ENCODE measurements around the gene NIPBL.
"Not testable (repeated sequence)": the region's sequence is repeated elsewhere in the genome, so short reads cannot be mapped to it uniquely, and the experiment has no call there.

NIPBL gene

DNA sequence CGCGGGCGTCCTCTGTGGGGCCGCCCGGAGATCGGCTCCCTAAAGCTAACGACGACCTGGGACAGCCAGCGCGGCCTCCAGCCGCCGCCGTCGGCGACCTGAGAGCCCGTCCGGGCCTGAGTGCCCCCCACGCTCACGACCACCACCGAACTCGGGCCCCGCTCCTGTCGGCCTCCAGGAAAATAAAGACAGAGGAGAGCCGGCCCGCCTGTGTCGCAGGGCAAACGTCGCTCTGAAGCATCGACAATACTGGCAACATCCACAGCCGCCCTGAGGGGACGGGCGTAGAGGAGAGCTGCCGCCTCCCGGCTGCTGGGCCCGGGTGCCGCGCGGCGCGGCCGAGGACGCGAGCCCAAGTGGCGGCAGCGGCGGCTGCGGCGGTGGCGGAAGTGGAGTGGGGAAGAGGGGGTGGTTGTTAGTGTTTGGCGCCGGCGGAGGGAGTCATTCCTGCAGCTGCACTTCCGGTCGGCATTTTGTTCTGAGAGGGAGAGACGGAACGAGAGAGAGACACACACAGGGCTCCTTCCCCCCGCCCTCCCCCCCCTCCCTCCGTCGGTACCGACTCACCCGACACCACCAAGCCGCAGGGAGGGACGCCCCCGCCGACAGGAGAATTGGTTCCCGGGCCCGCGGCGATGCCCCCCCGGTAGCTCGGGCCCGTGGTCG is at the start of gene NIPBL:
TSS of gene NIPBL (plus strand) at position 471 of the 666 bp plus-strand sequence. CDS start 76,928 bp downstream, outside the sequence.
- peak; percentile 94 for DNase-seq

- no peak for DNase-seq
These were observed 44.3 kb upstream of the NIPBL start for GRCh38 chr5:36832274-36832673.

GRCh38 chr5:36836831-36837230 is 39.7 kb upstream of the NIPBL start:
- no peak for DNase-seq

DNA sequence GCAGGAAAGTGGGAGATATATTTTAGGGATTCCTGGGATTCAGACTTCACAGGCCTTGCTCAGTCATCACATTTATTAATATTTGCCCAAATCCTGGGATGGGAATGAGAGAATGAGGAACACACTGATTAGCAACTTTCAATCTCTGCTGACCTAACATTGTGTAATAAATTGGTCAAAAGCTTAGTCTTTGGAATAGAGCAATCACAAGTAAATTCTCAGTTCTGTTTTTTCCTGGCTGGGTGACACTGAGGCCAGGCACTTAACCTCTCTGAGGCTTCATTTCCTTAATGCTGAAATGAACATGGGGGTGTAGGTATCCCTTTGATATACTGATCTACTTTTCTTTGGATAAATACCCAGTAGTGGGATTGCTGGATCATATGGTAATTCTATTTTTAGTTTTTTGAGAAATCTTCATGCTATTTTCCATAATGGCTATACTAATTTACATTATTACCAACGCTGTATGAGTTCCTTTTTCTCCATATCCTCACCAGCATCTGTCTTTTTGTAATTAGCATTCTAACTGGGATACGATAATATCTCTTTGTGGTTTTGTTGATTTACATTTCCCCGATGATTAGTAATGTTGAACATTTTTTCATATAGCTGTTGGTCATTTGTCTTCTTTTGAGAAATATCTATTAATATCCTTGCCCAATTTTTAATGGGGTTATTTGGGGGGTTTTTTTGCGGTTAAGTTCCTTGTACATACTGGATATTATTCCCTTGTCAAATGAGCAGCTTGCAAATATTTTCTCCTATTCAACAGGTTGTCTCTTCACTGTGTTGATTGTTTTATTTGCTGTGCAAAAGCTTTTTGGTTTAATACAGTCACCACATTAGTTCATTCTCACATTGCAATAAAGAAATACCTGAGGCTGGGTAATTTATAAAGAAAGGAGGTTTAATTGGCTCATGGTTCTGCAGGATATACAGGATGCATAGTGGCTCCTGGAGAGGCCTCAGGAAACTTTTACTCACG is 36.8 kb upstream of the NIPBL start:
- no peak for DNase-seq

- DNase-seq, result no peak
These were observed 34.9 kb upstream of the NIPBL start for GRCh38 chr5:36841677-36842076.

GRCh38 chr5:36842087-36842486 is 34.5 kb upstream of the NIPBL start:
- DNase-seq, result no peak

DNA sequence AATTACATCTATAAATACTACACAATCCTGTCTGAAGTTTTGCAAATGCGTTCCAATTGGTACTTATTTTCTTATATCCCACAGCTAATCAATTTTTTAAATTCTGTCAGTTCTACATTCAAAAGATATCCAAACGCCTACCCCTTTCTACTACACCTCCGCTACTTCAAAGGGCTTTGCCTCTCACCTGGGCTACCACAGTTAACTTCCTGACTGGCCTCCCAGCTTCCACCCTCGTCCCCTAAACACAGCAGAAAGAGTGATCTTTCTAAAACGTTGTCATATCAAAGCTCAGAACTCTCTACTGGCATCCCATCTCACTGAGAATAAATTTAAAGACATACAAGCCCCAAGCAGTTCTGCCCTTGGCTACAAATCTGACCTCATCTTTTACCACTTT is 32.3 kb upstream of the NIPBL start:
- DNase-seq, result no peak

DNA sequence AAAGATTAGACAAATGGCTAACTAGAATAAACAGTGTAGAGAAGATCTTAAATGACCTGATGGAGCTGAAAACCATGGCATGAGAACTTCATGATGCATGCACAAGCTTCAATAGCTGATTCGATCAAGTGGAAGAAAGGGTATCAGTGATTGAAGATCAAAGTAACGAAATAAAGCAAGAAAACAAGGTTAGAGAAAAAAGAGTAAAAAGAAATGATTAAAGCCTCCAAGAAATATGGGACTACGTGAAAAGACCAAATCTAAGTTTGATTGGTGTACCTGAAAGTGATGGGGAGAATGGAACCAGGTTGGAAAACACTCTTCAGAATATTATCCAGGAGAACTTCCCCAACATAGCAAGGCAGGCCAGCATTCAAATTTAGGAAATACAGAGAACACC is 28.0 kb upstream of the NIPBL start:
- not testable (repeated sequence) for DNase-seq

DNA sequence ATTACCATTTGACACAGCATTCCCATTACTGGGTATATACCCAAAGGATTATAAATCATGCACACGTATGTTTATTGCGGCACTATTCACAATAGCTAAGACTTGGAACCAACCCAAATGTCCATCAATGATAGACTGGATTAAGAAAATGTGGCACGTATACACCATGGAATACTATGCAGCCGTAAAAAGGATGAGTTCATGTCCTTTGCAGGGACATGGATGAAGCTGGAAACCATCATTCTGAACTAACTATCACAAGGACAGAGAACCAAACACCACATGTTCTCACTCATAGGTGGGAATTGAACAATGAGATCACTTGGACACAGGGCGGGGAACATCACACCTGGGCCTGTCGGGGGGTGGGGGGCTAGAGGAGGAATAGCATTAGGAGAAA is 23.7 kb upstream of the NIPBL start:
- DNase-seq, result not testable (repeated sequence)

- DNase-seq, result no peak
These were observed 22.0 kb upstream of the NIPBL start for GRCh38 chr5:36854402-36855140.

DNA sequence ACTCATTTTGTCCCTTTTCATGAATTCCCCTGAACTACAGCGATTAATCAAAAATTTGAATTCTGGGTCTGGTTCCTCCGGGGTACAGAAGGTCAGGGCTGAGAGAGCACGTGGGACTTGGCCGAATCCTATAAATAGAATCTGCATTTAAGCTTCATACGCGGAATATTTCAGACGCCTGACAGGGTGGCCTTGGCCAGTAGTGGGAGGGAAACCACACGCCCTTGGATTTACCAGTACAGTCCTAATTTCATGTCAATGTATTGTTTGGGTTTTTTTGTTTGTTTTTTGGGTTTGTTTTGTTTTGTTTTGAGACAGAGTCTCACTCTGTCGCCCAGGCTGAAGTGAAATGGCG is 21.5 kb upstream of the NIPBL start:
- DNase-seq, result no peak

- DNase-seq, result no peak
These were observed 14.7 kb upstream of the NIPBL start for GRCh38 chr5:36861871-36862270.

- DNase-seq, result peak in 1 of 2 donors; percentile 82
These were observed 6.0 kb upstream of the NIPBL start for GRCh38 chr5:36870399-36871040.

- peak in 1 of 2 donors; percentile 23 for DNase-seq
These were observed 2.1 kb upstream of the NIPBL start for GRCh38 chr5:36874465-36874864.

GRCh38 chr5:36875051-36875789 is 1.3 kb upstream of the NIPBL start:
- DNase-seq, result peak; percentile 21 to 47

DNA sequence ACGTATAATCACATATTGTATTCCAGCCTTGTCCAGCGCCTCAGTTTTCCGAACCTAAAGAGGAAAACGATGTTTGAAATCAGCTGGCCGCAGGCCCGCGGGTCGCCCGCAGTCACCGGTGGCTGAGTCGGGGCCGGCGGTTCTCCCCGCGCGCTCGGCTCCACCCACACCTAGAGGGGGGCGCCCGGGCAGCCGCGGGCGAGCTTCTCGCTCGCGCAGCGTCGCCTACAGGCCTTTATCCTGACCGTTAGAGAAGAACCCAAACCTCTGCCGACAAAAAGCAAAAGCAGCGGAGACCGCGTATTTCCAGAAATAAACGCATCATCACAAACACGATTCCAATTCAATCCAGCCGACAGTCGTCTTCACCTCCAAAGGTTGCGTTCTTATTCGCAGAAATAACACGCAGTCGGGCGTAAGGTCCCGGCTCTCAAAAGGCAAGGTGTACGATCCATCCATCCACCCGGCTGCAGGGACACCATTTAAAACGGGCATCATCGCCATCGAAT is 725 bp upstream of the NIPBL start:
- DNase-seq, result peak; percentile 73 to 77

GRCh38 chr5:36876965-36877666 is 547 bp downstream of the NIPBL start:
- peak; percentile 51 to 65 for DNase-seq

DNA sequence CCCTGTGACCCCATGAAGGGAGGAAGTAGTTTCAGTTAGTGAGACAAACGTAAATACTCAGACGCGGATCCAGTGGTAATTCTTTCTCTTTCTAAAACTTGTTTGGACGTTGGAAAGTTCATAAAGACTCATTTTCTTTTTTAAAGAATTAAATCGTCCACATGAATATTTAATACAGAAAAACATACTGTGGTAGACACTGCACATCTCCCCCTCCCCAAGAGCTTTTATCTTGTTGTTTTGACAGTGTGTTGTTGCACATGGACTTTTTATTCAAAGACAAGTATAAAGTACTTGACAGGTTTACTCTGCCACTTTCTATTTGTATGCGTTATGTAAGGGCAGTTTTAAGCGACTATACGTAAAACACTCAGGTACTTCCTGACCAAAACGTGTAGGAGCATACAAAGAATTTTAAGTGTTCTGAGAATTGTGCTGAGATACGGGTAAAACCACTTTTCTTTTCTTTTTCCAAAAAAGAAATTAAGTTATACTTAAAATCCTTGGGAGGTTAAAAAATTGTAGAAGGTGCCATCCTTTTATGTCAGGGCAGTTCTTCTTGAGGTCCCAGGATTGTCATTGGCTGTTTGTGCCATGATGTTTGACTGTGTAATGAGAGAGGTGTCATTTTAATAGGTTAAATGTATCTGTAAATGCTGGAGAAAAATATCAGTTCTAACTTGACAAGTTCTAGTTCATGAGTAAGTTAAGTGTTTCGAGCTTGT is 1.3 kb downstream of the NIPBL start:
- DNase-seq, result peak in 1 of 2 donors; percentile 72

- DNase-seq, result no peak
These were observed 2.0 kb downstream of the NIPBL start for GRCh38 chr5:36878392-36879082.
